GM23338 (cell line): ENCODE data around the gene PCNX3. TPM values are rescaled to one million over a fixed set of nuclear protein-coding genes. Genes with fewer than 3 reads are reported as not detected.
A peak's percentile ranks its signal among the peaks of the same experiment; 100 is the strongest.

Experiments
- ATAC-seq: fragments of 200-7000 bp; cut with Tn5 transposase; 3 replicates; pipeline ENCODE4 v1.9.1; 2020
- DNase-seq: peaks from one replicate; pipeline ENCODE4 v3.0.0-alpha.2; 2015; ENCODE audit warnings: low spot score
- H2AFZ ChIP-seq: fragments of 200-600 bp; sonication (generic); 2 replicates; pipeline ENCODE4 v1.8.0; 2016; ENCODE audit warnings: antibody characterized with exemption, mild to moderate bottlenecking, moderate library complexity
- H3F3A ChIP-seq: fragments of 200-600 bp; sonication (generic); replicated peaks from 2 replicates; pipeline ENCODE4 v1.8.0; 2017; ENCODE audit warnings: antibody characterized with exemption, mixed run types, low read depth
- H3K27ac ChIP-seq: fragments of 200-600 bp; sonication (generic); 2 replicates; pipeline ENCODE4 v1.6.1; 2016; ENCODE audit warnings: low read depth
- H3K27me3 ChIP-seq: fragments of 200-600 bp; sonication (generic); 2 replicates; pipeline ENCODE4 v1.8.0; 2016; ENCODE audit warnings: mild to moderate bottlenecking, mixed run types, moderate library complexity; ENCODE audit not compliant: insufficient read depth
- H3K36me3 ChIP-seq: fragments of 200-600 bp; sonication (generic); 2 replicates; pipeline ENCODE4 v1.8.0; 2016; ENCODE audit warnings: mild to moderate bottlenecking; ENCODE audit not compliant: insufficient read depth
- H3K4me1 ChIP-seq: fragments of 200-600 bp; sonication (generic); 2 replicates; pipeline ENCODE4 v1.8.0; 2016; ENCODE audit warnings: mild to moderate bottlenecking, moderate library complexity; ENCODE audit not compliant: insufficient read depth
- H3K4me2 ChIP-seq: fragments of 200-600 bp; sonication (generic); 2 replicates; pipeline ENCODE4 v1.7.1; 2017; ENCODE audit warnings: mixed run types
- H3K4me3 ChIP-seq: fragments of 200-600 bp; sonication (generic); 2 replicates; pipeline ENCODE4 v1.6.1; 2016; ENCODE audit warnings: mixed run types
- H3K79me2 ChIP-seq: fragments of 200-600 bp; sonication (generic); replicated peaks from 2 replicates; pipeline ENCODE4 v1.8.0; 2017; ENCODE audit warnings: mild to moderate bottlenecking; ENCODE audit not compliant: insufficient read depth
- H3K9me2 ChIP-seq: fragments of 200-600 bp; sonication (generic); 2 replicates; pipeline ENCODE4 v1.8.0; 2017; ENCODE audit not compliant: insufficient read depth
- H4K20me1 ChIP-seq: fragments of 200-600 bp; sonication (generic); replicated peaks from 2 replicates; pipeline ENCODE4 v1.8.0; 2017; ENCODE audit warnings: mild to moderate bottlenecking; ENCODE audit not compliant: insufficient read depth
- H3K27ac Mint-ChIP-seq: 2 replicates; pipeline ENCODE4 v1.8.0; 2020; ENCODE audit warnings: inconsistent platforms, mild to moderate bottlenecking, moderate library complexity, mixed read lengths
- H3K27me3 Mint-ChIP-seq: 3 replicates; pipeline ENCODE4 v1.8.0; 2022; ENCODE audit warnings: low read depth, mild to moderate bottlenecking, moderate library complexity, mixed read lengths, inconsistent platforms; ENCODE audit not compliant: insufficient read depth, poor library complexity
- H3K36me3 Mint-ChIP-seq: 3 replicates; pipeline ENCODE4 v1.8.0; 2021; ENCODE audit warnings: low read depth, mild to moderate bottlenecking, inconsistent platforms, moderate library complexity, mixed read lengths
- H3K4me1 Mint-ChIP-seq: 3 replicates; pipeline ENCODE4 v1.8.0; 2020; ENCODE audit warnings: mild to moderate bottlenecking, inconsistent platforms, mixed read lengths
- H3K4me3 Mint-ChIP-seq: 3 replicates; pipeline ENCODE4 v1.8.0; 2021; ENCODE audit warnings: moderate library complexity, mild to moderate bottlenecking, inconsistent platforms, mixed read lengths
- H3K9me3 Mint-ChIP-seq: 3 replicates; pipeline ENCODE4 v1.8.0; 2020; ENCODE audit warnings: moderate library complexity, mild to moderate bottlenecking, inconsistent platforms, mixed read lengths
- CREB1 ChIP-seq: fragments of 250-450 bp; sonication (Bioruptor Pico); IDR thresholded peaks from 2 replicates; pipeline ENCODE4 v1.5.0; 2020; ENCODE audit warnings: low read depth, mild to moderate bottlenecking, moderate library complexity
- EZH2 ChIP-seq: fragments of 200-600 bp; sonication (generic); IDR thresholded peaks from one replicate; pipeline ENCODE4 v1.8.0; 2017; ENCODE audit warnings: antibody characterized with exemption, mild to moderate bottlenecking, low read depth; ENCODE audit not compliant: unreplicated experiment
- EZH2phosphoT487 ChIP-seq: fragments of 200-600 bp; sonication (generic); IDR thresholded peaks from one replicate; pipeline ENCODE4 v1.8.1; 2018; ENCODE audit warnings: antibody characterized with exemption; ENCODE audit not compliant: unreplicated experiment
- NANOG ChIP-seq: IDR thresholded peaks from 2 replicates; pipeline ENCODE4 v1.6.1; 2016; ENCODE audit warnings: antibody characterized with exemption, borderline replicate concordance
- POLR2AphosphoS5 ChIP-seq: IDR thresholded peaks from 2 replicates; pipeline ENCODE4 v1.6.1; 2016; ENCODE audit warnings: antibody characterized with exemption, low read depth
- REST ChIP-seq: IDR thresholded peaks from one replicate; pipeline ENCODE4 v1.6.1; 2018; ENCODE audit warnings: antibody characterized with exemption; ENCODE audit not compliant: unreplicated experiment
- ZNF114 ChIP-seq: fragments of 250-450 bp; sonication (Bioruptor Pico); IDR thresholded peaks from 2 replicates; pipeline ENCODE4 v1.5.0; 2020; ENCODE audit warnings: mild to moderate bottlenecking, moderate library complexity
- ZNF331 ChIP-seq: fragments of 250-450 bp; sonication (Bioruptor Pico); IDR thresholded peaks from 2 replicates; pipeline ENCODE4 v1.5.0; 2020; ENCODE audit warnings: low read depth, mild to moderate bottlenecking, moderate library complexity
- polyA plus RNA-seq: library from polyadenylated mRNA; unstranded; fragments of >200 nt; fragmentation: Nextera tagmentation; extraction: Ambion mirVana; gene quantifications from 2 replicates; pipeline ENCODE4 v1.2.1, GENCODE V29; 2016
- total RNA-seq: library from RNA; depleted of rRNA; stranded (reverse); fragments of >200 nt; shearing (Covaris generic); gene quantifications from 2 replicates; pipeline ENCODE4 v1.2.3, GENCODE V29; 2014
- TF ChIP-seq, protein P1 (sequence below): fragments of 250-450 bp; sonication (Bioruptor Pico); IDR thresholded peaks from 2 replicates; pipeline ENCODE4 v1.5.0; 2020; ENCODE audit warnings: mild to moderate bottlenecking, moderate library complexity

The PCNX3 gene
- total and polyA plus RNA-seq, 2 experiments from 2014 or later = 8.7 to 52.2 TPM

GRCh38 chr11:65661599-65662246, 46.1 kb downstream of the PCNX3 start:
- Histone ChIP-seq H3K4me3 (peak overlapping the region; percentile 95), H4K20me1 (no peaks in the 10 kb centered on the region; the same call in 1 of the 2 replicates), H3K27ac (0 out of 2 replicates have a peak overlapping the region, but pooled peaks have one; percentile 39), H3K79me2 (peaks cover 14% of the 10 kb centered on the region), H3K36me3 (peaks cover 15% of the 10 kb centered on the region; the same call in 1 of the 2 replicates), H3F3A (0 out of 2 replicates have a peak, but pooled peaks cover 3% of the 10 kb centered on the region), H3K4me2 (peak overlapping the region; percentile 98), H3K4me1 (no peaks in the 10 kb centered on the region; the same call in 1 of the 2 replicates), H3K9me2 (no peaks in the 10 kb centered on the region), H3K27me3 (no peaks in the 10 kb centered on the region), H2AFZ (no peak overlapping the region)
- Mint-ChIP-seq H3K4me3 (peak overlapping the region; percentile 84), H3K4me1 (peaks cover 7% of the 10 kb centered on the region), H3K36me3 (peaks cover 42% of the 10 kb centered on the region), H3K27me3 (peaks cover 7% of the 10 kb centered on the region), H3K27ac (no peak overlapping the region), H3K9me3 (no peaks in the 10 kb centered on the region)
- TF ChIP-seq REST = no peak
- TF ChIP-seq, protein P1, sequence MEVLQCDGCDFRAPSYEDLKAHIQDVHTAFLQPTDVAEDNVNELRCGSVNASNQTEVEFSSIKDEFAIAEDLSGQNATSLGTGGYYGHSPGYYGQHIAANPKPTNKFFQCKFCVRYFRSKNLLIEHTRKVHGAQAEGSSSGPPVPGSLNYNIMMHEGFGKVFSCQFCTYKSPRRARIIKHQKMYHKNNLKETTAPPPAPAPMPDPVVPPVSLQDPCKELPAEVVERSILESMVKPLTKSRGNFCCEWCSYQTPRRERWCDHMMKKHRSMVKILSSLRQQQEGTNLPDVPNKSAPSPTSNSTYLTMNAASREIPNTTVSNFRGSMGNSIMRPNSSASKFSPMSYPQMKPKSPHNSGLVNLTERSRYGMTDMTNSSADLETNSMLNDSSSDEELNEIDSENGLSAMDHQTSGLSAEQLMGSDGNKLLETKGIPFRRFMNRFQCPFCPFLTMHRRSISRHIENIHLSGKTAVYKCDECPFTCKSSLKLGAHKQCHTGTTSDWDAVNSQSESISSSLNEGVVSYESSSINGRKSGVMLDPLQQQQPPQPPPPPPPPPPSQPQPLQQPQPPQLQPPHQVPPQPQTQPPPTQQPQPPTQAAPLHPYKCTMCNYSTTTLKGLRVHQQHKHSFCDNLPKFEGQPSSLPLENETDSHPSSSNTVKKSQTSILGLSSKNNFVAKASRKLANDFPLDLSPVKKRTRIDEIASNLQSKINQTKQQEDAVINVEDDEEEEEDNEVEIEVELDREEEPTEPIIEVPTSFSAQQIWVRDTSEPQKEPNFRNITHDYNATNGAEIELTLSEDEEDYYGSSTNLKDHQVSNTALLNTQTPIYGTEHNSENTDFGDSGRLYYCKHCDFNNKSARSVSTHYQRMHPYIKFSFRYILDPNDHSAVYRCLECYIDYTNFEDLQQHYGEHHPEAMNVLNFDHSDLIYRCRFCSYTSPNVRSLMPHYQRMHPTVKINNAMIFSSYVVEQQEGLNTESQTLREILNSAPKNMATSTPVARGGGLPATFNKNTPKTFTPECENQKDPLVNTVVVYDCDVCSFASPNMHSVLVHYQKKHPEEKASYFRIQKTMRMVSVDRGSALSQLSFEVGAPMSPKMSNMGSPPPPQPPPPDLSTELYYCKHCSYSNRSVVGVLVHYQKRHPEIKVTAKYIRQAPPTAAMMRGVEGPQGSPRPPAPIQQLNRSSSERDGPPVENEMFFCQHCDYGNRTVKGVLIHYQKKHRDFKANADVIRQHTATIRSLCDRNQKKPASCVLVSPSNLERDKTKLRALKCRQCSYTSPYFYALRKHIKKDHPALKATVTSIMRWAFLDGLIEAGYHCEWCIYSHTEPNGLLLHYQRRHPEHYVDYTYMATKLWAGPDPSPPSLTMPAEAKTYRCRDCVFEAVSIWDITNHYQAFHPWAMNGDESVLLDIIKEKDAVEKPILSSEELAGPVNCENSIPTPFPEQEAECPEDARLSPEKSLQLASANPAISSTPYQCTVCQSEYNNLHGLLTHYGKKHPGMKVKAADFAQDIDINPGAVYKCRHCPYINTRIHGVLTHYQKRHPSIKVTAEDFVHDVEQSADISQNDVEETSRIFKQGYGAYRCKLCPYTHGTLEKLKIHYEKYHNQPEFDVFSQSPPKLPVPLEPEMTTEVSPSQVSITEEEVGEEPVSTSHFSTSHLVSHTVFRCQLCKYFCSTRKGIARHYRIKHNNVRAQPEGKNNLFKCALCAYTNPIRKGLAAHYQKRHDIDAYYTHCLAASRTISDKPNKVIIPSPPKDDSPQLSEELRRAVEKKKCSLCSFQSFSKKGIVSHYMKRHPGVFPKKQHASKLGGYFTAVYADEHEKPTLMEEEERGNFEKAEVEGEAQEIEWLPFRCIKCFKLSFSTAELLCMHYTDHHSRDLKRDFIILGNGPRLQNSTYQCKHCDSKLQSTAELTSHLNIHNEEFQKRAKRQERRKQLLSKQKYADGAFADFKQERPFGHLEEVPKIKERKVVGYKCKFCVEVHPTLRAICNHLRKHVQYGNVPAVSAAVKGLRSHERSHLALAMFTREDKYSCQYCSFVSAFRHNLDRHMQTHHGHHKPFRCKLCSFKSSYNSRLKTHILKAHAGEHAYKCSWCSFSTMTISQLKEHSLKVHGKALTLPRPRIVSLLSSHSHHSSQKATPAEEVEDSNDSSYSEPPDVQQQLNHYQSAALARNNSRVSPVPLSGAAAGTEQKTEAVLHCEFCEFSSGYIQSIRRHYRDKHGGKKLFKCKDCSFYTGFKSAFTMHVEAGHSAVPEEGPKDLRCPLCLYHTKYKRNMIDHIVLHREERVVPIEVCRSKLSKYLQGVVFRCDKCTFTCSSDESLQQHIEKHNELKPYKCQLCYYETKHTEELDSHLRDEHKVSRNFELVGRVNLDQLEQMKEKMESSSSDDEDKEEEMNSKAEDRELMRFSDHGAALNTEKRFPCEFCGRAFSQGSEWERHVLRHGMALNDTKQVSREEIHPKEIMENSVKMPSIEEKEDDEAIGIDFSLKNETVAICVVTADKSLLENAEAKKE = no peak
- no peak for TF ChIP-seq ZNF331 (CRISPR knock-in tag)
- TF ChIP-seq NANOG = no peak
- TF ChIP-seq CREB1 (CRISPR knock-in tag) = no peak
- TF ChIP-seq POLR2AphosphoS5 = no peak
- no peak for TF ChIP-seq EZH2
- TF ChIP-seq ZNF114 (CRISPR knock-in tag) = no peak
- no peak for TF ChIP-seq EZH2phosphoT487
- DNase-seq (no peak), ATAC-seq (no peak)
